Fibroblast of mammary gland (primary cell): Measurements from ENCODE around the gene FKTN.
A peak's percentile ranks its signal among the peaks of the same experiment; 100 is the strongest.
"Not testable (repeated sequence)": the region's sequence is repeated elsewhere in the genome, so short reads cannot be mapped to it uniquely, and the experiment has no call there.

Source experiments
- DNase-seq: peaks from one replicate; pipeline ENCODE4 v3.0.0-alpha.2; 2010; ENCODE audit warnings: low read depth
- H3K4me3 ChIP-seq: 2 replicates; pipeline ENCODE4 v1.5.1; 2011; ENCODE audit warnings: low read depth, mild to moderate bottlenecking, low read length, moderate library complexity; ENCODE audit not compliant: control insufficient read depth
- CTCF ChIP-seq: conservative IDR thresholded peaks from 2 replicates; pipeline ENCODE4 v1.5.1; 2011; ENCODE audit warnings: low read depth, low read length, inconsistent platforms; ENCODE audit not compliant: control insufficient read depth, insufficient read depth

Gene FKTN

GRCh38 chr9:105557804-105558610, at the start of gene FKTN:
FKTN (plus strand) TSS chr9:105558131; CDS start chr9:105575033, 16,902 bp downstream.
- peak within 1 kb of the TSS; percentile 94 for H3K4me3 ChIP-seq
- no peak for TF ChIP-seq CTCF
- DNase-seq: peak; percentile 81

DNA sequence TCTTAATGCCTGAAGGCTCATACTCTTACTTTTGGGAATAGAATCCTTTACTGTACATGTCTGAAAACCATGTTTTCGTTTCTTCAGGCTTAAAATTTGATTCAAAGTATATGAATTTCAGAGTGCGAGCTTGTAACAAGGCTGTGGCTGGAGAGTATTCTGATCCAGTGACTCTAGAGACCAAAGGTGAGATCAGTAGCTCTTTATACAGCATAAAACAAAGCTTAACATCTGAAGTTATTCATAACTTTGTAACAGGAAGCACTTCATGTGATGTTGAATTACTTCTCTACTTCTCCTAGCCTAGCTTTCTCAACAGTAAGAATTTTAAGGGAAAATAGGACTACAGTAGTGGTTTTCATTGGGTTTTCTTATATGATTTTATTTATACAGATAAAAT, 49.4 kb upstream of the FKTN start:
- no peak overlapping the region for H3K4me3 ChIP-seq
- DNase-seq: no peak
- no peak for TF ChIP-seq CTCF

DNA sequence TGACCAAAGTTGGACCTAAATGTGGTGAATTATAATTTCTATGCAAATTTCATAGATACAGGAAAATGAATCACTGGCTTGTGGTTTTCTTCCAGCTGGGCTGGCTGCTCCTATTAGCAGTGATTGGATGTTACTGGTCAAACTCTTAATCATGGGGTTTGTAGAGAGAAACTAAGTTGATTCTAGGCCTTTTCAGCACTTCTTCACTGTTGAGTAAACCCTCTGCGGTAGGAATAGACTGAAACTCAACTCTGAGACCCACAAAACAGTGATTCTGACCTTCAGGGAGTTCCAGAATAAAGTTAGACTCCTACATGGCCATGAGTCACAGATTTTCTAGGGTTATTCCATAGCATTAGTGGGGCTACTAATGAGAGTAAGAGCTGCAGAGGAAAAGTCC, 47.9 kb upstream of the FKTN start:
- H3K4me3 ChIP-seq: no peak overlapping the region
- TF ChIP-seq CTCF: no peak
- peak; percentile 85 for DNase-seq

DNA sequence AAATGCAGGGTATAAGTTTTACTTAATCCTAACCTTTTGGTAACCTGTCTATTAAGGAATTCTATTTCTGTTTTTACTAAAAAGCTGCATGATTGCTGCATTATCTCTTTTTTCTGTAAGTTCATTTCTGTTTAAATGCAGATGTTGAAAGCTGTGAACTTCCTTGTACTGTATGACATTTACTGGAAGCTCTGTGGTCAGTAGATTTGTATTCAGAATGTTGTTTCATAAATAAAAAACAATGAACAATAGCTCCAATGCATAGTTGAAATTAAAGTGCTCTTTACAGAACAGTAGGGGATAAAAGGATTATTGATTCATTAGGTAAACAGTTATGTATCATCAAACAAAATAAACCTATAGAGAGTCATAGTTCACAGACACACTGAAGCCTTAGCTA, 46.5 kb upstream of the FKTN start:
- H3K4me3 ChIP-seq: no peak overlapping the region
- TF ChIP-seq CTCF: no peak
- no peak for DNase-seq

DNA sequence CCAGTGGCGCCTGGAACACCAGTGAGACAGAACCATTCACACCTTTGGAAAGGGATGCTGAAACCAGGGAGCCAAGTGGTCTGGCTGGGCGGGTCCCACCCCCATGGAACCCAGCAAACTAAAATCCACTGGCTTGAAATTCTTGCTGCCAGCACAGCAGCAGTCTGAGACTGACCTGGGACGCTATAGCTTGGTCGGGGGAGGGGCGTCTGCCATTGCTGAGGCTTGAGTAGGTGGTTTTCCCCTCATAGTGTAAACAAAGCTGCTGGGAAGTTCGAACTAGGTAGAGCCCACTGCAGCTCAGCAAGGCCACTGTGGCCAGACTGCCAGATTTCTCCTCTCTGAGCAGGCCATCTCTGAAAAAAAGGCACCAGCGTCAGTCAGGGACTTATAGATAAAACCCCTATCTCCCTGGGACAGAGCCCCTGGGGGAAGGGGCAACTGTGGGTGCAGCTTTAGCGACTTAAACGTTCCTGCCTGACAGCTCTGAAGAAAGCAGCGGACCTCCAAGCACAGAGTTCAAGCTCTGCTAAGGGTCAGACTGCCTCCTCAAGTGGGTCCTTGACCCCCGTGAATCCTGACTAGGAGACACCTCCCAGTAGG, 42.0 kb upstream of the FKTN start:
- no peak for DNase-seq
- no peak for TF ChIP-seq CTCF
- H3K4me3 ChIP-seq: no peak overlapping the region

DNA sequence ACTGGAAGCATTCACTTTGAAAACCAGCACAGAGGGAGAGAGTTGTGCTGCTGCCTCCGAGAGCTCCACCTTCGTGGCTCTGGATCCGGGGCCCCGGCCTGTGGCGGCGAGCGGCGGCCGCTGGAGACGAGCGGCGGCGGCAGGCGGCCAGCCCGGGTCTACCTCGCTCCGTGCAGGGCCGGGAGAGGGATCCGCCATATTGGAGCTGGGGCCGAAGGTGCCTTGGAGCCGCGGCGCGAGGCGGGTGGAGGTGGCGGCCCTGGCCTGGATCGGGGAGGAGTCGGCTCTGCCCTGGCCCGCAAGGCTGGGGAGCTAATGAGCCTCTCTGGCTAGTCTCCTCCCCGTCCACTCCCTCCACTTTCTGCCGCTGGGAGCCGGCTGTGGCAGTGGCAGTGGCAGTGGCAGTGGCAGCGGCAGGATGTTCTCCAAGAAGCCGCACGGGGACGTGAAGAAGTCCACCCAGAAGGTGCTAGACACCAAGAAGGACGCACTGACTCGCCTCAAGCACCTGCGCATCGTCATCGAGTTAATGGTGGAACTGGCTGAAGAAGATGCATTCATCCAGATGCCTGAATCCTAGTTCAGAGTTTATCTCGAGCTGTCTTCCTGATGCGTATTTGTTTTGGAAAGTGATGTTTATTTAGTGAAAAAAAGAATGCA, 38.1 kb upstream of the FKTN start:
- not testable (repeated sequence) for DNase-seq
- H3K4me3 ChIP-seq: peak overlapping the region; percentile 15

DNA sequence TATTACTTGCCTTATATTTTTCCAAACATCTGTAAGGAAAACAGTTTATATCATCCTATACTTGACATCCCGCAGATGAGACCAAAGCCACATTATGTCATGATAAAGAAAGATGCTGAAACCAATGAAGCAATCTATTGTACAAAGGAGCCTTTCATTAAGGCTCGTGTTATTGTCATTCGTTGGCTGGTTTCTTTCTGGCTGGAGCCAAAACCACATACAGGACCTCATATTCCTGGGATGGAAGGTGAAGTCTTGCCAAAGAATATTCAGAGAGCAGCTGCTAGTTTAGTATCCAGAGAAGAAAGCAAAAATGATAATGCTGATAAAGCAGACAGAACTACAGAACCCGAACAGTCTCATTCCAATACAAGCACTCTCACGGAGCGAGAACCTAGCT, 36.9 kb upstream of the FKTN start:
- H3K4me3 ChIP-seq, DNase-seq: not testable (repeated sequence)

DNA sequence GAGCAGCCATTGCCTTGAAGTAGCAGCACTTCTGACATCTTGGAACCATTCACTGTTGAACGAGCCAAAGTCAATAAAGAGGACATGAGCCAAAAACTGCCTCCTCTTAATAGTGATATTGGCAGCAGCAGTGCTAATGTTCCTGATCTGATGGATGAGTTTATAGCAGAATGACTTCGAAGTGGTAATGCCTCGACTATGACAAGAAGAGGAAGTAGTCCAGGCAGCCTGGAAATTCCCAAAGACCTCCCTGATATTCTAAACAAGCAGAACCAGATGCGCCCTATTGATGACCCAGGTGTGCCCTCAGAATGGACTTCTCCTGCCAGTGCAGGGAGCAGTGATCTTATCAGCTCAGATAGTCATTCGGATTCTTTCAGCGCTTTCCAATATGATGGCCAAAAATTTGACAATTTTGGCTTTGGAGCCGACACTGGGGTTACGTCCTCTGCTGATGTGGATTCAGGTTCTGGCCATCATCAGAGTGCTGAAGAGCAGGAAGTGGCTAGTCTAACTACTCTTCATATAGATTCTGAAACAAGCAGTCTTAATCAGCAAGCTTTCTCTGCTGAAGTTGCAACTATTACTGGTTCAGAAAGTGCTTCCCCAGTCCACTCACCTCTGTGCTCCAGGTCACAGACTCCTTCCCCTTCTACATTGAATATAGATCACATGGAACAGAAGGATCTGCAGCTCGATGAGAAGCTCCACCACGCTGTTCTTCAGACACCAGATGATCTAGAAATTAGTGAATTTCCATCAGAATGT, 35.1 kb upstream of the FKTN start:
- DNase-seq, H3K4me3 ChIP-seq: not testable (repeated sequence)
